Liver (tissue), 9 donors: ENCODE results near the gene ZNF32. TPM values are rescaled to one million over a fixed set of nuclear protein-coding genes. Genes with fewer than 3 reads are reported as not detected.

Source experiments
- DNase-seq: peaks from one replicate; pipeline ENCODE4 v3.0.0-alpha.2; 2017; ENCODE audit warnings: low spot score
- H3K27ac ChIP-seq, 2 donors: one replicate each; pipeline ENCODE4 v1.7.0; 2013; ENCODE audit warnings: inconsistent platforms in 2 of 2, low read length in 2 of 2, control low read depth in 1 of 2, low read depth in 1 of 2, mild to moderate bottlenecking in 1 of 2
- H3K27me3 ChIP-seq, 4 donors: one replicate each; pipeline versions ENCODE4 v1.6.1 to v1.7.0; 2013; ENCODE audit warnings: low read length in 3 of 4, inconsistent platforms in 1 of 4, mild to moderate bottlenecking in 1 of 4, moderate library complexity in 1 of 4; ENCODE audit not compliant: control insufficient read depth in 4 of 4, insufficient read depth in 4 of 4
- H3K36me3 ChIP-seq, 4 donors: one replicate each; pipeline versions ENCODE4 v1.6.1 to v1.7.0; 2013; ENCODE audit warnings: low read length in 3 of 4, mild to moderate bottlenecking in 3 of 4, low read depth in 1 of 4, moderate library complexity in 1 of 4; ENCODE audit not compliant: control insufficient read depth in 4 of 4, insufficient read depth in 3 of 4
- H3K4me1 ChIP-seq, 4 donors: one replicate each; pipeline versions ENCODE4 v1.6.1 to v1.7.0; 2013; ENCODE audit warnings: low read length in 3 of 4, mild to moderate bottlenecking in 3 of 4, moderate library complexity in 1 of 4; ENCODE audit not compliant: control insufficient read depth in 4 of 4, insufficient read depth in 4 of 4
- H3K4me3 ChIP-seq, 3 donors: one replicate each; pipeline versions ENCODE4 v1.6.1 to v1.7.0; 2013; ENCODE audit warnings: low read length in 3 of 3, control low read depth in 1 of 3, low read depth in 1 of 3, mild to moderate bottlenecking in 1 of 3
- H3K9ac ChIP-seq, 2 donors: one replicate each; pipeline ENCODE4 v1.7.0; 2013; ENCODE audit warnings: low read length in 2 of 2, mild to moderate bottlenecking in 2 of 2, moderate library complexity in 2 of 2, control low read depth in 1 of 2, low read depth in 1 of 2
- H3K9me3 ChIP-seq, 4 donors: one replicate each; pipeline versions ENCODE4 v1.6.1 to v1.7.0; 2013; ENCODE audit warnings: low read length in 3 of 4; ENCODE audit not compliant: control insufficient read depth in 4 of 4
- CTCF ChIP-seq: fragments of 150-350 bp; IDR thresholded peaks from 2 replicates; pipeline ENCODE4 v1.5.1; 2017; ENCODE audit warnings: improper control_type of control experiment, low read depth, low read length; ENCODE audit not compliant: missing input control
- EGR1 ChIP-seq, 2 donors: IDR thresholded peaks; 2 replicates each; pipeline ENCODE4 v1.6.1; 2016 to 2018; ENCODE audit warnings: antibody characterized with exemption in 2 of 2, low read depth in 2 of 2
- FOXA1 ChIP-seq: IDR thresholded peaks from 2 replicates; pipeline ENCODE4 v1.6.1; 2016; ENCODE audit warnings: antibody characterized with exemption
- FOXA2 ChIP-seq: IDR thresholded peaks from 2 replicates; pipeline ENCODE4 v1.6.1; 2016; ENCODE audit warnings: antibody characterized with exemption
- GABPA ChIP-seq, 2 donors: IDR thresholded peaks in 1 of 2; conservative IDR thresholded peaks in 1 of 2; 2 replicates each; pipeline ENCODE4 v1.6.1; 2016; ENCODE audit warnings: antibody characterized with exemption in 2 of 2, mild to moderate bottlenecking in 1 of 2, moderate library complexity in 1 of 2
- HNF4A ChIP-seq, 2 donors: conservative IDR thresholded peaks; 2 replicates each; pipeline ENCODE4 v1.6.1; 2016; ENCODE audit warnings: antibody characterized with exemption in 2 of 2, mild to moderate bottlenecking in 2 of 2
- HNF4G ChIP-seq: IDR thresholded peaks from 2 replicates; pipeline ENCODE4 v1.6.1; 2016; ENCODE audit warnings: antibody characterized with exemption
- JUND ChIP-seq, 2 donors: IDR thresholded peaks; 2 replicates each; pipeline ENCODE4 v1.6.1; 2016; ENCODE audit warnings: antibody characterized with exemption in 2 of 2
- MAX ChIP-seq: IDR thresholded peaks from 2 replicates; pipeline ENCODE4 v1.6.1; 2016; ENCODE audit warnings: antibody characterized with exemption
- NR2F2 ChIP-seq: IDR thresholded peaks from 2 replicates; pipeline ENCODE4 v1.6.1; 2016; ENCODE audit warnings: antibody characterized with exemption
- RAD21 ChIP-seq, 2 donors: IDR thresholded peaks; 2 replicates each; pipeline ENCODE4 v1.6.1; 2016; ENCODE audit warnings: antibody characterized with exemption in 2 of 2, mild to moderate bottlenecking in 2 of 2
- REST ChIP-seq: IDR thresholded peaks from 2 replicates; pipeline ENCODE4 v1.6.1; 2016; ENCODE audit warnings: antibody characterized with exemption, mild to moderate bottlenecking
- RXRA ChIP-seq, 2 donors: IDR thresholded peaks; 2 replicates each; pipeline ENCODE4 v1.6.1; 2017 to 2018; ENCODE audit warnings: antibody characterized with exemption in 2 of 2, mild to moderate bottlenecking in 1 of 2
- SP1 ChIP-seq: IDR thresholded peaks from 2 replicates; pipeline ENCODE4 v1.6.1; 2018; ENCODE audit warnings: antibody characterized with exemption, mild to moderate bottlenecking
- TAF1 ChIP-seq: conservative IDR thresholded peaks from 2 replicates; pipeline ENCODE4 v1.6.1; 2016; ENCODE audit warnings: antibody characterized with exemption, mild to moderate bottlenecking
- YY1 ChIP-seq: IDR thresholded peaks from 2 replicates; pipeline ENCODE4 v1.6.1; 2016; ENCODE audit warnings: antibody characterized with exemption, mild to moderate bottlenecking
- WGBS: extraction: QIAGEN DNeasy Blood & Tissue Kit; methylation state at CpG from one replicate; pipeline ENCODE4 v1.1.7; 2013; 5-methylcytosine and 5-hydroxymethylcytosine counted together
- polyA plus RNA-seq, 2 donors: library from polyadenylated mRNA; stranded (reverse) in 1 of 2; unstranded in 1 of 2; fragments of 200-250 nt in 1 of 2; fragments of >200 nt in 1 of 2; fragmentation: Nextera tagmentation in 1 of 2; extraction: Ambion mirVana in 1 of 2; gene quantifications; one replicate each; pipeline versions ENCODE4 v1.2.1 to v1.2.3, GENCODE V29; 2013 to 2015
- total RNA-seq, 2 donors: library from RNA; depleted of rRNA; stranded (reverse); fragments of >200 nt; gene quantifications; one replicate each; pipeline ENCODE4 v1.2.3, GENCODE V29; 2014
- donor health status: healthy.
- donor health status: healthy.
- donor health status: healthy.
- donor health status: healthy.
- donor health status: healthy.

The ZNF32 gene
- total and polyA plus RNA-seq, 4 donors: 6.5 to 19.9 (median 12.5) TPM

DNA sequence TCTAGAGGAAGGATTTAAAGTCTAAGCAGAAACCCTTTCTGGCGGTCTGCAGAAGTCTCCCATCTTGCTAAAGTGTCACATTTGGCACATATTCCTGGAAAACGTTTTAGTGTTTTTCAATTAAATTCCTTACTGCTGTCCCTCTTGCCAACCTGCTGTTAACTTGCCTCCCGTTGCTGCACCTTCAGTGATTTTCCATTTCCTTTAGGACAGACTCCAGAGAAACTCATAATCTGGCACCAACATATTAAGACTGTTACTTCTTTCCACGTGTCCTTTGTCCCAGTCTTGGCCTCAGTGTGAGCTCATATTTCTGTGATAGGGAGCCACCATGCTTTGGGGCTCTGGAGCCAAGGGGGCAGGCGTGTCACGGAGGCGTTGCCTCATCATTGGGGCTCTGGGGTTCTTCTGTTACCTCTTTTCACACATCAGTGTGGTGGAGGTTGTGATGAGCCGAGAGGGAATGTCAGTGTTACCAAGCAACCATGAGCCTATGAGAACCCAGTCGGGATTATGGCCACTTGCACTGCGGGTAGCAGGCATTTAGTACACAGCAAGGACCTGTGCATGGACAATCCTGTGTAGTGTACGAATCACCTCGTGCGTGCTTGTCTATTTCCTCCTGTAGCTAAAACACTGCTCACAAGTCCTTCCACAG is 26.0 kb upstream of the ZNF32 start:
- no peak overlapping the region for H3K27ac ChIP-seq
- DNase-seq: no peak
- 80% methylated on average over 13 of the region's 13 CpGs for WGBS
- H3K9me3 ChIP-seq: no peaks in the 10 kb centered on the region
- H3K4me3 ChIP-seq: no peak overlapping the region
- TF ChIP-seq JUND (IDR thresholded peaks at IDR 0.05) (no peak), RAD21 (IDR thresholded peaks at IDR 0.05) (no peak), SP1 (no peak), REST (no peak), GABPA (IDR thresholded peaks at IDR 0.05 in 1 of 2, conservative IDR thresholded peaks at IDR 0.05 in 1 of 2) (no peak), EGR1 (IDR thresholded peaks at IDR 0.05; ENCODE audit: low read depth in 2 of 2) (no peak), FOXA1 (no peak), HNF4G (no peak), TAF1 (no peak), FOXA2 (no peak), YY1 (no peak), HNF4A (conservative IDR thresholded peaks at IDR 0.05) (no peak), MAX (no peak), NR2F2 (no peak)
- H3K9ac ChIP-seq: no peak overlapping the region
- H3K4me1 ChIP-seq: no peaks in the 10 kb centered on the region
- peaks cover 0 to 6% (median under 1%) of the 10 kb centered on the region in 4 donors for H3K27me3 ChIP-seq
- H3K36me3 ChIP-seq: no peaks in the 10 kb centered on the region

- Histone ChIP-seq H3K36me3 (no peaks in the 10 kb centered on the region), H3K9me3 (no peaks in the 10 kb centered on the region), H3K4me3 (no peak overlapping the region), H3K27ac (no peak overlapping the region), H3K9ac (no peak overlapping the region), H3K27me3 (peaks cover 0 to 7% (median under 1%) of the 10 kb centered on the region in 4 donors), H3K4me1 (no peaks in the 10 kb centered on the region)
- DNase-seq: no peak
- 84% methylated on average over 7 of the region's 7 CpGs for WGBS
- no peak for TF ChIP-seq JUND (IDR thresholded peaks at IDR 0.05)
- no peak for TF ChIP-seq MAX
- no peak for TF ChIP-seq SP1
- TF ChIP-seq CTCF: no peak
- TF ChIP-seq HNF4A (conservative IDR thresholded peaks at IDR 0.05): no peak
- no peak for TF ChIP-seq EGR1 (IDR thresholded peaks at IDR 0.05; ENCODE audit: low read depth in 2 of 2)
- TF ChIP-seq RXRA (IDR thresholded peaks at IDR 0.05): no peak
- no peak for TF ChIP-seq FOXA2
- TF ChIP-seq HNF4G: no peak
- no peak for TF ChIP-seq TAF1
- no peak for TF ChIP-seq FOXA1
- no peak for TF ChIP-seq REST
- no peak for TF ChIP-seq YY1
- TF ChIP-seq GABPA (IDR thresholded peaks at IDR 0.05 in 1 of 2, conservative IDR thresholded peaks at IDR 0.05 in 1 of 2): no peak
- no peak for TF ChIP-seq RAD21 (IDR thresholded peaks at IDR 0.05)
- TF ChIP-seq NR2F2: no peak
These were observed 24.8 kb upstream of the ZNF32 start for GRCh38 chr10:43673471-43673870.
